ENCODE measurements around the gene ZNRF1. TPM values are rescaled to one million over a fixed set of nuclear protein-coding genes. Genes with fewer than 3 reads are reported as not detected.

Gene ZNRF1
- total and polyA plus RNA-seq, 2 donors (not counting 1 experiment from before 2014, with no cell fraction given) = 0.27 to 0.76 TPM

DNA sequence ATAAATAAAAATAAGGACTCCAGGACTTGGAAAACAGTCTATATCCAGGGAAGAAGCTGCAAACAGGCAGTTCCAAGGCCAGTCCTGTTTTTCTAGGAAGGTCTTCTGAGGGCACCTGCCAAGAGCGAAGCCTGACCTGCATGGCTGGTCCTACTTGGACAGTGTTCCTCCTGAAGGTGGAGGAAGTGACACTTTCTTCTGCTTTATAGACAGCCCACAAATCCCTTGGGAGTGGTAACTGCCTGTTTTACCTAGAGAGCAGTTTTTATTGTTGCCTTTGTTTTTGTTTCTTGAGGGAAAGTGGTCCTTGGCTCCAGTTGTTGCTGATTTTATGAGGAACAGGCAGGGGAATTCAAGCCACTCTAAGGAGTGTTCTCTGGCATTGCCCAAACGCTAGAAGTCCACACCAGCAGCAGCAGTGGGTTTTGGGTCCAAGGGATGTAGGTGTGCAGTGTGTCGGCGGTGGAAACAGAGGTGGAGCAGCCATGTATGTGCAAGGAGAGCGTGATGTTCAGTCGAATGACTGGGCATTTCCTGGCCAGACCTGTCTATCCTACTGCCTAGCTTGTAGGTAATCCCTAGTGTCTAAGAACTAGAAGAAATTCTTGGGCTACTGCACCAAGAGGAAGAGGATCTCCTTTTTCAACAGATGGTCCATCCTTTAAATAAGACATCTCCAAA, 82.5 kb downstream of the ZNRF1 start:
- DNase-seq (peak; percentile 66), ATAC-seq (ENCODE audit: low read depth) (peak; percentile 76)
- no peaks in the 10 kb centered on the region for H3K9me3 Mint-ChIP-seq (ENCODE audit: insufficient read depth)
- POLR2A ChIA-PET = interaction anchor here (0.5 kb wide), 1 partner anchor 44 kb away, joined by 4 read pairs; no protein-coding TSS in a partner anchor
- peak overlapping the region; percentile 5 for H3K27ac Mint-ChIP-seq
- Histone ChIP-seq H4K20me1 (ENCODE audit: control insufficient read depth, insufficient read depth, low read length, poor library complexity, severe bottlenecking) (no peaks in the 10 kb centered on the region), H3K4me2 (replicated peaks; ENCODE audit: low read depth, low read length, poor library complexity, severe bottlenecking) (peak overlapping the region; percentile 51), H3K9me3 (ENCODE audit: control extremely low read depth in 1 of 3, control insufficient read depth in 2 of 3, insufficient read depth in 1 of 3, low read length in 2 of 3) (peaks cover 0 to 2% (median 0%) of the 10 kb centered on the region in 3 donors), H3K27ac (ENCODE audit: low read length in 2 of 2) (no peak overlapping the region), H2AFZ (ENCODE audit: insufficient read depth, low read depth, low read length, poor library complexity, severe bottlenecking) (no peak overlapping the region), H3K9ac (ENCODE audit: low read length) (no peak overlapping the region), H3K4me3 (ENCODE audit: control extremely low read depth in 1 of 5, extremely low read depth in 1 of 5, insufficient read depth in 1 of 5, low read depth in 2 of 5, low read length in 4 of 5) (no peak overlapping the region), H3K79me2 (ENCODE audit: control insufficient read depth, insufficient read depth, low read length) (no peaks in the 10 kb centered on the region), H3K4me1 (ENCODE audit: control insufficient read depth in 2 of 2, insufficient read depth in 2 of 2, low read length in 2 of 2) (peaks cover 15 to 18% of the 10 kb centered on the region in 2 donors), H3K36me3 (replicated peaks in 1 of 2; ENCODE audit: control extremely low read depth in 1 of 2, control insufficient read depth in 1 of 2, extremely low read depth in 1 of 2, insufficient read depth in 2 of 2, low read length in 1 of 2) (no peaks in the 10 kb centered on the region), H3K27me3 (replicated peaks in 1 of 4; ENCODE audit: control extremely low read depth in 1 of 4, control insufficient read depth in 3 of 4, insufficient read depth in 4 of 4, low read length in 3 of 4) (peaks cover 0 to 38% (median 22%) of the 10 kb centered on the region in 4 experiments)
- peaks cover 27% of the 10 kb centered on the region for H3K4me1 Mint-ChIP-seq
- H3K4me3 Mint-ChIP-seq = peak overlapping the region; percentile 55
- TF ChIP-seq, protein P1, sequence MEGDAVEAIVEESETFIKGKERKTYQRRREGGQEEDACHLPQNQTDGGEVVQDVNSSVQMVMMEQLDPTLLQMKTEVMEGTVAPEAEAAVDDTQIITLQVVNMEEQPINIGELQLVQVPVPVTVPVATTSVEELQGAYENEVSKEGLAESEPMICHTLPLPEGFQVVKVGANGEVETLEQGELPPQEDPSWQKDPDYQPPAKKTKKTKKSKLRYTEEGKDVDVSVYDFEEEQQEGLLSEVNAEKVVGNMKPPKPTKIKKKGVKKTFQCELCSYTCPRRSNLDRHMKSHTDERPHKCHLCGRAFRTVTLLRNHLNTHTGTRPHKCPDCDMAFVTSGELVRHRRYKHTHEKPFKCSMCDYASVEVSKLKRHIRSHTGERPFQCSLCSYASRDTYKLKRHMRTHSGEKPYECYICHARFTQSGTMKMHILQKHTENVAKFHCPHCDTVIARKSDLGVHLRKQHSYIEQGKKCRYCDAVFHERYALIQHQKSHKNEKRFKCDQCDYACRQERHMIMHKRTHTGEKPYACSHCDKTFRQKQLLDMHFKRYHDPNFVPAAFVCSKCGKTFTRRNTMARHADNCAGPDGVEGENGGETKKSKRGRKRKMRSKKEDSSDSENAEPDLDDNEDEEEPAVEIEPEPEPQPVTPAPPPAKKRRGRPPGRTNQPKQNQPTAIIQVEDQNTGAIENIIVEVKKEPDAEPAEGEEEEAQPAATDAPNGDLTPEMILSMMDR (IDR thresholded peaks at IDR 0.05) = no peak
- no peak for TF ChIP-seq EZH2 (IDR thresholded peaks at IDR 0.05; ENCODE audit: borderline replicate concordance, insufficient read depth, low read depth, low read length, poor library complexity, severe bottlenecking)
- CTCF ChIA-PET = interaction anchor here (0.6 kb wide), 1 partner anchor 219 kb away, joined by 3 read pairs; no protein-coding TSS in a partner anchor
- intact Hi-C loops (cut with micrococcal nuclease) = no loop called here
- H3K27me3 Mint-ChIP-seq = peaks cover 38% of the 10 kb centered on the region
- WGBS (ENCODE audit: insufficient coverage) = 52% methylated on average over 6 of the region's 6 CpGs

DNA sequence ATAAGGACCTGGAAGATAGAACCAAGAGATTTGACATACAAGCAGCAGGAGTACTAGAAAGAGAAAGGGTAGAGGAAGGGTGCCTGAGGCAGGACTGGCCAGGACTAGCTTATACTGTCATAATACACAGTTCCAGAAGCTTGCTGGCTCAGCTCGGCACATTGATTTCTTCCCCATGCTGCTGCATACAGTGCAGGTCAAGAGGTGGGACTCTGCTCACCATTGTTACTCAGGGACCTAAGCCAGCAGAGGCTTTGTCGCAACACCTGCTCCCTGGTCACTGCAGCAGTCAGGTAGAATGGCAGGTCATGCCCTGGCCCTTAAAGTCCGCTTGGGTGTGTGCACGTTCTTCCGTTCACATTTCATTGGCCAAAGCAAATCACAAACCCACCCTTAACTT, 85.0 kb downstream of the ZNRF1 start:
- Histone ChIP-seq H3K36me3 (replicated peaks in 1 of 2; ENCODE audit: control extremely low read depth in 1 of 2, control insufficient read depth in 1 of 2, extremely low read depth in 1 of 2, insufficient read depth in 2 of 2, low read length in 1 of 2) (no peaks in the 10 kb centered on the region), H2AFZ (ENCODE audit: insufficient read depth, low read depth, low read length, poor library complexity, severe bottlenecking) (no peak overlapping the region), H3K4me2 (replicated peaks; ENCODE audit: low read depth, low read length, poor library complexity, severe bottlenecking) (no peak overlapping the region), H3K27ac (ENCODE audit: low read length in 2 of 2) (no peak overlapping the region), H3K79me2 (ENCODE audit: control insufficient read depth, insufficient read depth, low read length) (no peaks in the 10 kb centered on the region), H3K27me3 (replicated peaks in 1 of 4; ENCODE audit: control extremely low read depth in 1 of 4, control insufficient read depth in 3 of 4, insufficient read depth in 4 of 4, low read length in 3 of 4) (peaks cover 0 to 34% (median 18%) of the 10 kb centered on the region in 4 experiments), H3K9ac (ENCODE audit: low read length) (no peak overlapping the region), H3K9me3 (ENCODE audit: control extremely low read depth in 1 of 3, control insufficient read depth in 2 of 3, insufficient read depth in 1 of 3, low read length in 2 of 3) (peaks cover 0 to 2% (median 0%) of the 10 kb centered on the region in 3 donors), H4K20me1 (ENCODE audit: control insufficient read depth, insufficient read depth, low read length, poor library complexity, severe bottlenecking) (no peaks in the 10 kb centered on the region), H3K4me3 (ENCODE audit: control extremely low read depth in 1 of 5, extremely low read depth in 1 of 5, insufficient read depth in 1 of 5, low read depth in 2 of 5, low read length in 4 of 5) (no peak overlapping the region), H3K4me1 (ENCODE audit: control insufficient read depth in 2 of 2, insufficient read depth in 2 of 2, low read length in 2 of 2) (peaks cover 10 to 12% of the 10 kb centered on the region in 2 donors)
- H3K4me3 Mint-ChIP-seq = no peak overlapping the region
- peaks cover 19% of the 10 kb centered on the region for H3K4me1 Mint-ChIP-seq
- intact Hi-C loops (cut with micrococcal nuclease) = no loop called here
- no peaks in the 10 kb centered on the region for H3K9me3 Mint-ChIP-seq (ENCODE audit: insufficient read depth)
- ATAC-seq (ENCODE audit: low read depth) = no peak
- WGBS (ENCODE audit: insufficient coverage) = 100% methylated on average over 2 of the region's 5 CpGs
- ChIA-PET CTCF (no interaction called here), POLR2A (no interaction called here)
- no peak for DNase-seq
- H3K27ac Mint-ChIP-seq = no peak overlapping the region
- peaks cover 26% of the 10 kb centered on the region for H3K27me3 Mint-ChIP-seq
- TF ChIP-seq, protein P1 (IDR thresholded peaks at IDR 0.05) = no peak
- no peak for TF ChIP-seq EZH2 (IDR thresholded peaks at IDR 0.05; ENCODE audit: borderline replicate concordance, insufficient read depth, low read depth, low read length, poor library complexity, severe bottlenecking)

Data from B cell (primary cell).